SU-DHL-6 (cell line): ENCODE data around the gene RSRC2.

Experiments used
- H2AFZ ChIP-seq: fragments of 200-600 bp; sonication (generic); 2 replicates; pipeline ENCODE4 v1.6.1; 2014; ENCODE audit warnings: low read depth, mild to moderate bottlenecking, moderate library complexity, mixed read lengths, antibody characterized with exemption, low read length; ENCODE audit not compliant: severe bottlenecking
- H3F3A ChIP-seq: fragments of 200-600 bp; shearing (Covaris generic); 2 replicates; pipeline ENCODE4 v1.6.0; 2016; ENCODE audit warnings: antibody characterized with exemption, mild to moderate bottlenecking; ENCODE audit not compliant: insufficient read depth
- H3K27ac ChIP-seq: fragments of 200-600 bp; sonication (generic); 2 replicates; pipeline ENCODE4 v1.5.1; 2016; ENCODE audit warnings: low read depth, mild to moderate bottlenecking, low read length, moderate library complexity, mixed read lengths
- H3K27me3 ChIP-seq: fragments of 200-600 bp; sonication (generic), shearing (Covaris generic); 2 replicates; pipeline ENCODE4 v1.6.0; 2014; ENCODE audit warnings: mild to moderate bottlenecking, low read length
- H3K36me3 ChIP-seq: fragments of 200-600 bp; sonication (generic); 2 replicates; pipeline ENCODE4 v1.6.1; 2014; ENCODE audit warnings: mild to moderate bottlenecking, low read length, mixed read lengths
- H3K4me2 ChIP-seq: fragments of 300-600, 200-600 bp; shearing (Covaris generic), sonication (generic); 2 replicates; pipeline ENCODE4 v1.6.0; 2014; ENCODE audit warnings: low read length, low read depth, mild to moderate bottlenecking; ENCODE audit not compliant: poor library complexity, severe bottlenecking
- H3K4me3 ChIP-seq: fragments of 200-600 bp; sonication (generic); 2 replicates; pipeline ENCODE4 v1.5.1; 2014; ENCODE audit warnings: antibody characterized with exemption, low read length, mild to moderate bottlenecking, mixed read lengths; ENCODE audit not compliant: insufficient read depth, poor library complexity, severe bottlenecking
- H3K79me2 ChIP-seq: fragments of 200-600 bp; sonication (generic); 2 replicates; pipeline ENCODE4 v1.6.1; 2014; ENCODE audit warnings: mild to moderate bottlenecking, low read length, moderate library complexity; ENCODE audit not compliant: insufficient read depth
- H3K9ac ChIP-seq: fragments of 200-600 bp; sonication (generic); 2 replicates; pipeline ENCODE4 v1.7.0; 2014; ENCODE audit warnings: mild to moderate bottlenecking, low read length
- H3K9me2 ChIP-seq: fragments of 200-600 bp; sonication (generic); replicated peaks from 2 replicates; pipeline ENCODE4 v1.6.1; 2014; ENCODE audit warnings: low read length; ENCODE audit not compliant: insufficient read depth
- H3K9me3 ChIP-seq: fragments of 200-600 bp; sonication (generic); 2 replicates; pipeline ENCODE4 v1.6.1; 2014; ENCODE audit warnings: low read length, mixed read lengths; ENCODE audit not compliant: insufficient read depth
- H4K20me1 ChIP-seq: fragments of 200-600 bp; sonication (generic); 2 replicates; pipeline ENCODE4 v1.6.1; 2014; ENCODE audit warnings: low read depth, mild to moderate bottlenecking, antibody characterized with exemption, low read length, moderate library complexity, mixed read lengths
- EZH2phosphoT487 ChIP-seq: fragments of 200-600 bp; sonication (generic), shearing (Covaris generic); conservative IDR thresholded peaks from 2 replicates; pipeline ENCODE4 v1.6.1; 2018; ENCODE audit warnings: mild to moderate bottlenecking, antibody characterized with exemption, low read length, moderate library complexity, mixed read lengths
- TF ChIP-seq, protein P1 (sequence below): fragments of 200-600 bp; sonication (generic); IDR thresholded peaks from one replicate; pipeline ENCODE4 v1.5.1; 2017; ENCODE audit warnings: antibody characterized with exemption, mild to moderate bottlenecking, low read length, moderate library complexity; ENCODE audit not compliant: insufficient read depth, poor library complexity, severe bottlenecking

The RSRC2 gene

DNA sequence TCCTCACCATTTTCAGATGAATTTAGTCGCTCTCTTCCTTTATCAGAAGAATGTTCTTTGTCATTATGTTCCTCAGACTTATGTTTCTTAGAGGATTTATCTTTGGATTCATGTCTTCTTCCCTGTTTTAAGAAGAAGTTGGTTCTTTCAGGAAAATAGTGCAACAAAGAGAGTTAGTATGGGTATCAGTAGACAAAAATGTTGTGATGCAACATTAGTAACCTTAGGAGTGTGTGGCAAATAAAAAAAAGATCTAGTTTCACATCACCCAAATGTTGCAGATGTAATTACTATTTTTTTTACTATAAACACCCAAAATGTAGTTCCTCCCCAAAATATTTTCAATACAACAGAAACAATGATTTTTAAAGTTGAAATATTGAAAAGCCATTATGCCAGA, 7.8 kb downstream of the RSRC2 start:
- H3K4me3 ChIP-seq, result no peak overlapping the region
- peaks cover 60% of the 10 kb centered on the region for H3F3A ChIP-seq
- peaks cover 91% of the 10 kb centered on the region for H3K36me3 ChIP-seq
- TF ChIP-seq, protein P1, sequence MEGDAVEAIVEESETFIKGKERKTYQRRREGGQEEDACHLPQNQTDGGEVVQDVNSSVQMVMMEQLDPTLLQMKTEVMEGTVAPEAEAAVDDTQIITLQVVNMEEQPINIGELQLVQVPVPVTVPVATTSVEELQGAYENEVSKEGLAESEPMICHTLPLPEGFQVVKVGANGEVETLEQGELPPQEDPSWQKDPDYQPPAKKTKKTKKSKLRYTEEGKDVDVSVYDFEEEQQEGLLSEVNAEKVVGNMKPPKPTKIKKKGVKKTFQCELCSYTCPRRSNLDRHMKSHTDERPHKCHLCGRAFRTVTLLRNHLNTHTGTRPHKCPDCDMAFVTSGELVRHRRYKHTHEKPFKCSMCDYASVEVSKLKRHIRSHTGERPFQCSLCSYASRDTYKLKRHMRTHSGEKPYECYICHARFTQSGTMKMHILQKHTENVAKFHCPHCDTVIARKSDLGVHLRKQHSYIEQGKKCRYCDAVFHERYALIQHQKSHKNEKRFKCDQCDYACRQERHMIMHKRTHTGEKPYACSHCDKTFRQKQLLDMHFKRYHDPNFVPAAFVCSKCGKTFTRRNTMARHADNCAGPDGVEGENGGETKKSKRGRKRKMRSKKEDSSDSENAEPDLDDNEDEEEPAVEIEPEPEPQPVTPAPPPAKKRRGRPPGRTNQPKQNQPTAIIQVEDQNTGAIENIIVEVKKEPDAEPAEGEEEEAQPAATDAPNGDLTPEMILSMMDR, result no peak
- no peak for TF ChIP-seq EZH2phosphoT487
- H3K79me2 ChIP-seq, result peaks cover 86% of the 10 kb centered on the region
- H3K9ac ChIP-seq, result no peak overlapping the region
- no peak overlapping the region for H3K4me2 ChIP-seq
- H2AFZ ChIP-seq, result no peak overlapping the region
- peaks cover 64% of the 10 kb centered on the region for H4K20me1 ChIP-seq
- no peaks in the 10 kb centered on the region for H3K27me3 ChIP-seq
- H3K27ac ChIP-seq, result no peak overlapping the region
- H3K9me2 ChIP-seq, result no peaks in the 10 kb centered on the region
- H3K9me3 ChIP-seq, result no peaks in the 10 kb centered on the region

GRCh38 chr12:122517877-122518276, 8.9 kb downstream of the RSRC2 start:
- Histone ChIP-seq H3K4me2 (no peak overlapping the region), H3K4me3 (no peak overlapping the region), H2AFZ (no peak overlapping the region), H3F3A (peaks cover 64% of the 10 kb centered on the region), H3K27ac (no peak overlapping the region), H4K20me1 (peaks cover 61% of the 10 kb centered on the region), H3K79me2 (peaks cover 83% of the 10 kb centered on the region), H3K9me2 (no peaks in the 10 kb centered on the region), H3K36me3 (peaks cover 91% of the 10 kb centered on the region), H3K9me3 (no peaks in the 10 kb centered on the region), H3K27me3 (no peaks in the 10 kb centered on the region), H3K9ac (no peak overlapping the region)
- TF ChIP-seq, protein P1, result no peak
- no peak for TF ChIP-seq EZH2phosphoT487

GRCh38 chr12:122516544-122517361, 10.0 kb downstream of the RSRC2 start:
- Histone ChIP-seq H3K27me3 (no peaks in the 10 kb centered on the region), H3F3A (peaks cover 60% of the 10 kb centered on the region), H4K20me1 (peaks cover 52% of the 10 kb centered on the region), H3K9me3 (no peaks in the 10 kb centered on the region), H3K9ac (no peak overlapping the region), H2AFZ (no peak overlapping the region), H3K4me3 (no peak overlapping the region), H3K27ac (no peak overlapping the region), H3K9me2 (no peaks in the 10 kb centered on the region), H3K79me2 (peaks cover 78% of the 10 kb centered on the region), H3K36me3 (peaks cover 90% of the 10 kb centered on the region), H3K4me2 (no peak overlapping the region)
- TF ChIP-seq, protein P1, result no peak
- no peak for TF ChIP-seq EZH2phosphoT487
